GM12892 (cell line): ENCODE data around the gene RIMS4.

Experiments
- DNase-seq: peaks from one replicate; pipeline ENCODE4 v3.0.0; 2011; ENCODE audit not compliant: insufficient read length
- FAIRE-seq: peaks from 2 replicates; lab custom pipeline; 2011; peaks lifted over from hg19 to GRCh38; lab: Jason Lieb, UNC
- POLR2A ChIP-seq: IDR thresholded peaks from 2 replicates; pipeline ENCODE4 v1.6.1; 2011; ENCODE audit warnings: low read depth, low read length, control low read depth
- POLR2AphosphoS5 ChIP-seq: IDR thresholded peaks from 2 replicates; pipeline ENCODE4 v1.6.1; 2011; ENCODE audit warnings: low read depth, low read length, control low read depth
- TAF1 ChIP-seq: IDR thresholded peaks from 2 replicates; pipeline ENCODE4 v1.6.1; 2011; ENCODE audit warnings: low read depth, mild to moderate bottlenecking, control low read depth, low read length, borderline replicate concordance

RIMS4 gene

GRCh38 chr20:44727651-44728050 is 82.7 kb downstream of the RIMS4 start:
- DNase-seq (no peak), FAIRE-seq (no peak)
- no peak for TF ChIP-seq POLR2A
- no peak for TF ChIP-seq TAF1
- TF ChIP-seq POLR2AphosphoS5, result no peak

GRCh38 chr20:44727039-44727438 is 83.3 kb downstream of the RIMS4 start:
- no peak for TF ChIP-seq TAF1
- TF ChIP-seq POLR2A, result no peak
- no peak for TF ChIP-seq POLR2AphosphoS5
- FAIRE-seq, result no peak
- DNase-seq, result no peak

- TF ChIP-seq TAF1 (no peak), POLR2A (no peak), POLR2AphosphoS5 (no peak)
- no peak for DNase-seq
- no peak for FAIRE-seq
Measured at GRCh38 chr20:44725837-44726236, 84.5 kb downstream of the RIMS4 start.

- TF ChIP-seq POLR2AphosphoS5 (no peak), TAF1 (no peak)
- no peak for DNase-seq
- no peak for FAIRE-seq
Measured at GRCh38 chr20:44724423-44725091, 85.8 kb downstream of the RIMS4 start.

- TF ChIP-seq TAF1 (no peak), POLR2AphosphoS5 (no peak), POLR2A (no peak)
- no peak for DNase-seq
- FAIRE-seq, result no peak
Measured at GRCh38 chr20:44723798-44724362, 86.5 kb downstream of the RIMS4 start.

GRCh38 chr20:44723391-44723790 is 87.0 kb downstream of the RIMS4 start:
- DNase-seq (no peak), FAIRE-seq (no peak)
- TF ChIP-seq POLR2AphosphoS5 (no peak), POLR2A (no peak), TAF1 (no peak)

- no peak for DNase-seq
- FAIRE-seq, result no peak
- TF ChIP-seq POLR2A (no peak), POLR2AphosphoS5 (no peak), TAF1 (no peak)
Measured at GRCh38 chr20:44722990-44723389, 87.4 kb downstream of the RIMS4 start.

- TF ChIP-seq POLR2AphosphoS5 (no peak), TAF1 (no peak), POLR2A (no peak)
- DNase-seq (no peak), FAIRE-seq (no peak)
Measured at GRCh38 chr20:44721785-44722054, 88.6 kb downstream of the RIMS4 start.

- TF ChIP-seq POLR2AphosphoS5, result no peak
- no peak for TF ChIP-seq TAF1
- TF ChIP-seq POLR2A, result no peak
- FAIRE-seq (no peak), DNase-seq (no peak)
Measured at GRCh38 chr20:44720997-44721784, 89.2 kb downstream of the RIMS4 start.

GRCh38 chr20:44720621-44720996 is 89.7 kb downstream of the RIMS4 start:
- no peak for FAIRE-seq
- TF ChIP-seq POLR2AphosphoS5 (no peak), POLR2A (no peak), TAF1 (no peak)
- no peak for DNase-seq

GRCh38 chr20:44719841-44720240 is 90.5 kb downstream of the RIMS4 start:
- no peak for TF ChIP-seq POLR2A
- TF ChIP-seq TAF1, result no peak
- no peak for TF ChIP-seq POLR2AphosphoS5
- no peak for DNase-seq
- no peak for FAIRE-seq

GRCh38 chr20:44717986-44718385 is 92.4 kb downstream of the RIMS4 start:
- FAIRE-seq, result no peak
- TF ChIP-seq TAF1 (no peak), POLR2A (no peak)

More at GRCh38 chr20:44717986-44718385, 92.4 kb downstream of the RIMS4 start:
- no peak for DNase-seq
